K562 treated with DMSO at 1 percent for 12 hours (cell line): Measurements from ENCODE around the gene USP31. TPM values are rescaled to one million over a fixed set of nuclear protein-coding genes. Genes with fewer than 3 reads are reported as not detected.

Experiments used
- total RNA-seq: library from RNA; unstranded; fragments of 300-600 nt; gene quantifications from 2 replicates; pipeline ENCODE4 v1.2.3, GENCODE V29; 2022; ENCODE audit not compliant: insufficient read depth

Gene USP31
- 1.1 and 2.3 TPM in 2 replicates for total RNA-seq

DNA sequence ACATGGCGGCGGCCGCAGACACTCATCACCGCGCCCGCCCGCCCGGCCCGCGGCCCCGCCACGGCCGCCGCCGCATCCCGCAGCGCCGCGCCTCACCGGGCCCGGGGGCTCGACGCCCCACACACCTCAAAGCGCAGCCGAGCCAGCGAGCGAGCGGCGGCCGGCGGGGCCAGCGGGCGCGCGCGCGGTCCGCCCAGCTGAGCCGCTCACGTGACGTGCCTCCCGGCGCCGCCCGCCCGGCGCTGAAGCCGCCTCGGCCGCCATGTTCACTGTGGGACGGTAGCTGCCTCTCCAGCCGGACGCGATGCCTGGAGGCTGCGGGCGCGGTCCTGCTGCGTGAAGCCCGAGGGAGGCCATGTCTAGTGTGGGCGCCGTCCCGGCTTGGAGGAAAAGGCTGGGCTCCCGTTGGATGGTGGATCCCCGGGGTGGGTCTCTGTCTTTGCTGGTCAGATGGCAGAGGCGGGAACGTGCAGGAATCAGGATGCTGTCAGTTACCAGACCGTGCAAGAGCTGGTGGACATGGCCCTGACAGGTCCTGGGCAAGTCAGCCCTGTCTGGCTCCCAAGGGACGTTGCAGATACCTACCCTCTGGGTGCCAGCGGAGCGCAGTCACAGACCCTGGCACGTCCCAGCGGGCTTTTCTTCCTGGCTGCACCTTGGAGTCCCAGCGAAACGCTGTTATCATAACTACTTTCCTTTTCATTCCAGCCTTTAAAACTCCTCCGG lies at the start of gene USP31:
TSS of gene USP31 (minus strand) at position 186 of the 726 bp plus-strand sequence. CDS start at position 4, 182 bp downstream.

GRCh38 chr16:23182679-23183542 lies 33.7 kb upstream of the USP31 start, which contains the start of gene SCNN1G:
TSS of gene SCNN1G (plus strand) at chr16:23182745. CDS start at chr16:23186272, 3,527 bp downstream.

Other genes starting within 250 kb of the USP31 start
- gene SCNN1G, start 33.3 kb upstream of the USP31 start, total RNA-seq: not detected in 2 replicates
- gene SCNN1B, start 152.8 kb upstream of the USP31 start, total RNA-seq: not detected in 2 replicates